GM21526 (cell line): Measurements from ENCODE around the gene CACNG7.
"Not testable (repeated sequence)": the region's sequence is repeated elsewhere in the genome, so short reads cannot be mapped to it uniquely, and the experiment has no call there.

Experiments used
- ATAC-seq: cut with Tn5 transposase; IDR thresholded peaks from one replicate; pipeline ENCODE4 v1.9.1; 2021; ENCODE audit warnings: moderate library complexity; ENCODE audit not compliant: unreplicated experiment, low FRiP score

The CACNG7 gene

GRCh38 chr19:53947624-53948023 is 38.5 kb downstream of the CACNG7 start:
- no peak for ATAC-seq

GRCh38 chr19:53948611-53949010 is 39.5 kb downstream of the CACNG7 start:
- not testable (repeated sequence) for ATAC-seq

DNA sequence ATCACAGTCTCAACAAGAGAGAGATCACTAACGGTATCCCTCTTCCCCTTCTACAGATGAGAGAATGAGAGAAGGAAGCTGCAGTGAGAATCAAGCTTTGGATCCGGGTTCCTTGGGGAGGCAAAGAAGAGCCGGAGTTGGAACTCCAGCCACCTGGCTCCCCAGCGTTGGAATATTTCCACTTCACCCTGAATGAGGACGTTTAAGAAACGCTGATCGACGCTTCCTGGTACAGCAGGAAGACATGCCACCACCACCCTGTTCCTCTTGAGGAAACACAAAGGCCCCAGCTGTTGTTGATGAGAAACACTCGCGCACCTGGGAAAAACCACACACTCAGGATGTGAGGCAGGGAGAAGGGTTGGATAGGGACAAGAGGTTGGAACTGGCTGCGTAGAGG is 42.4 kb downstream of the CACNG7 start:
- no peak for ATAC-seq

- ATAC-seq: no peak
Measured at GRCh38 chr19:53951947-53952346, 42.9 kb downstream of the CACNG7 start.

GRCh38 chr19:53953383-53953782 is 44.3 kb downstream of the CACNG7 start:
- ATAC-seq: no peak

DNA sequence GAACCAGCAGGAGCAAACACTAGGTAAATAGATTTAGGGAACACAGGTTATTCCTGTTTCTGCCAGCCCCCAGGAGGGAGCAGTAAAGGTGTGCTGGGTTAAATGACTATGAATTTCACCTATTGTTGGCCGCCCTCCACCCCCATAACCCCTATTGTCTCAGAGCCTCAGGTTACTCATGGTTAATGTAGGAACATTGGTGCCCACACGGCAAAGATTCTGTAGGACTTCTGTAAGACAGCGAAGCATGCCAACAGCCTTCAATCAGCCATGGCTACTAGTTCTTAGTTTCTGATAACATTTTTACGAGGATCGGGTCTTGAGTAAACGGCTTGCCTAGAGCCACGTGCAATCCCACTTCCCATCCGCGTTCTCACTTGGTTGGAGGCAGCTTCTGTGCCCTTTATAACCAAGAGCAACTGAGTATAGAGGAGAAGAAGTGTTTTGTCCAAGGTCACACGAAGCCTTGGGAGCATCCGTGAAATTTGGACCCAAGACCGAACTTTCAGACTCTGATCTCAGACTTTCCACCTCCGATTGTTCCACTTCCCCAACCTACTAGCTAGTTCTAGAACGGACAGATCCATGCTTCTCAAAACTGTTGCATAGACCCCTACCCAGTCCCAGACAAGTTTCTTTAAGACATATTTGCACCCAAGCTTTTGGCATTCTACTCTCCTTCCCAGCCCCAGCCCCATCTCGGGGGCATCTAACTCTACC is 48.5 kb downstream of the CACNG7 start:
- no peak for ATAC-seq

GRCh38 chr19:53958168-53958571 is 49.1 kb downstream of the CACNG7 start:
- no peak for ATAC-seq

DNA sequence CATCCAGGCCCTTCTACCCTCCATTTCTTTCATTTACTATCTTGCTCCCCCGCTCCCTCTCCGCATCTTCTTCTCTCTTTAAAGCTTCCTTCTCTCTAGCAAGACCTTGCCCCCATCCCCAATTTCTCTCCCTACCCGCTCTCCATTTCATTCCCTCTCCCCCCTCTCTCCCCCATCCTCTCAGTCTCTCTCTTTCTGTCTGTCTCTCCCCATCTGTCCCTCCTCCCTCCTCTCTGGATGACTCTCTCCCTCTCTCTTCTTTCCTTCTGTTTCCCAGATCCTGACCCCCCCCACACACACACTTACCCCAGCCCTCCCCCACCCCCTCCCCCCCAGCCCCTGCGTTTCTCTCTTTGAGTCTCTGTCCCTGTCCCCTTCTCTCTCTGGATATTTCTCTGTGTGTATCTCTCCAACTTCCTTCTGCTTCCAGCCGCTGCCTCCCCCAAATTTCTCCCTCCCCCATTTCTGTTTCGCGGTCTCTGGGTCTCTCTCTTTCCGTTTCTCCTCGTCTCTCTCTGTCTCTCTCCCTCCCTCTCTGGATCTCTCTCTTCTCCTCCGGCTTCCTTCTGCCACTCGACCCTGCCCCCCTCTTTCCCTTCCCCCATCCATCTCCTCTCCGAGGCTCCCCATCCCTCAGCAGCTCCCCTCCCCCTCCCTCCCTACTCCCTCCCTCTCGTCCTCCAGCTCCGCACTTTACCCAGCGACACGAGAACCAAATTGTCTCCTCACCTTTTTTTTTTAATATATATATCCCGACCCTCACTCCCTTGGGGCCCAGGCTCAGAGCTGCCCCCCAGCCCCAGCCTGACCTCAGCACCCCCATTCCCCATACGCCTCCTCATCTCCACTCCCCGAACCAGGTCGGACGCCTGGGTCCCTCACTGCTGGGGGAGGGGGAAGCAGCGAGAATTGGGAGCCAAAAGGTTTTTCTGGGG is 50.0 kb downstream of the CACNG7 start:
- no peak for ATAC-seq

- ATAC-seq: no peak
Measured at GRCh38 chr19:53960187-53960586, 51.1 kb downstream of the CACNG7 start.

- no peak for ATAC-seq
Measured at GRCh38 chr19:53960886-53961285, 51.8 kb downstream of the CACNG7 start.

DNA sequence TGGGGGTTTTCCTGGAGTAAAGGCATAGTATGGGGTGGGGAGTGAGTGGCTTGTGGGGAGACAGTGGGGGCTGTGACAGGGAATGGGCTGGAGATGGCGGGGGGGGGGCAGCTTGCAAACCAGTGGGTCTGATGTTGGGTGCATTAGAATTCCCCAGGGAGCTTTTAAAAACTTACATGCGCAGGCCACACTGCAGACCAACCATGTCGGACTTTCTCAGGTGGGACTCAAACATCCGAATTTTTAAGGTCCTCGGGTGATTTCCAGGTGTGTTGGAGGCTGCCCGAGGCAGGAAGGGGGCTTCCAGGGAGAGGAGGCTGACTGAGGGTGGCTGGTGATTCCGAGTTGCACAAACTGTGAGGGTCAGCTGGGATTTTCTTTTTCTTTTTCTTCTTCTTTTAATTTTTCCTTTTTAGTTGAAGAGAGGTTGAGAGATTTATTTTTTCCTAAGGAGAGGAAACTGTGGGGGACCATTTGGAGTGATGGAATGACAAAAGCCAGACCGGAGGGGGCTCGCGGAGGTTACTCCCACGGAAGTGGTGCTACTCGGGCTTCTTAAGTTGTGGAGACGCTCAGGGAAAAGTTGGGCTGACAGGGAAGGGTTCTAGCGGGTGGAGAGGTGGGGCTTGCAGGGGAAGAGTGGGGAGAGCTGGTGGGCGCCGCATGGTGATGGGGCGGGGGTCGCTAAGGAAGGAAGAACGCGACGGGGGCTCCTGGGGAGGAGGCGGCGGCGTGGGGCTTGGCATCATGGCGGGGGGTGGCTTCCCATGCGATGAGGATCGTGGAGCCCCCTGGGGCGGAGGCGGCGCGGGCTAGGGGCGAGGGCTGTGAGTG is 52.7 kb downstream of the CACNG7 start:
- ATAC-seq: no peak

DNA sequence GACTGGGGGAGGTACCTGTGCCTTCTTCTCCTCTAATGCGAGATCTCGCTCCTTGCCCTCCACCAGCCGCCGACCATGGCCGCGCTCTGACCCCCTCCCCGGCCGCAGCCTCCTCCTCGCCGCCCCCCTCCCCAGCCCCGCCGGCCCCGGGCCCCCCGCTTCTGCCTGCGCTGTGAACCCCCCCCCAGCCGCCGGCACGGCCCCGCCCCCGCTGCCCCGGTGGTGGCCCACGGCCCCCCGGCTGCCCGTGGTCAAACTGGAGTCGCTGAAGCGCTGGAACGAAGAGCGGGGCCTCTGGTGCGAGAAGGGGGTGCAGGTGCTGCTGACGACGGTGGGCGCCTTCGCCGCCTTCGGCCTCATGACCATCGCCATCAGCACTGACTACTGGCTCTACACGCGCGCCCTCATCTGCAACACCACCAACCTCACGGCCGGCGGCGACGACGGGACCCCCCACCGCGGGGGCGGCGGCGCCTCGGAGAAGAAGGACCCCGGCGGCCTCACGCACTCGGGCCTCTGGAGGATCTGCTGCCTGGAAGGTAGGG is 53.9 kb downstream of the CACNG7 start, which contains the start of gene CACNG8:
Gene CACNG8, plus strand, starts transcription at position 51 of the 545 bp plus-strand sequence.
- ATAC-seq: no peak

DNA sequence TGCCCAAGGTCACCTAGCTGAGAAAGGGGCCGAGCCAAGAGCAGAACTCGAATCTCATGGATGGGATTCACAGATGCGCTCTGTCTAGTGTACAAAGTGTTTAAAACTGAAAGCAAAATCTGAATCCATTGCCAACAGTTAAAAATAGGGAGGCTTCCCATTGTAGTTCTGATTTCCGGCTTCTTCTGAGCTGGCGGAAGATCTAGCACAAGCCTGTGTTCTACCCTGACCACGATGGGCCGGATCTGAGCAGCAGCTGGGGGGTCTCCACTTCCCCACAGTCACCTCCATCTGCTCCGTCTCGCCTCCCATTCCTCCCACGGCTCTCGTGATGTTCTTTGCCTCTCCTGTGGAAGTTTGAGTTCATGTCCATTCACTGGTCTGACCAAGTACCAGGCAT is 56.0 kb downstream of the CACNG7 start:
- no peak for ATAC-seq

- no peak for ATAC-seq
Measured at GRCh38 chr19:53966931-53967330, 57.9 kb downstream of the CACNG7 start.

DNA sequence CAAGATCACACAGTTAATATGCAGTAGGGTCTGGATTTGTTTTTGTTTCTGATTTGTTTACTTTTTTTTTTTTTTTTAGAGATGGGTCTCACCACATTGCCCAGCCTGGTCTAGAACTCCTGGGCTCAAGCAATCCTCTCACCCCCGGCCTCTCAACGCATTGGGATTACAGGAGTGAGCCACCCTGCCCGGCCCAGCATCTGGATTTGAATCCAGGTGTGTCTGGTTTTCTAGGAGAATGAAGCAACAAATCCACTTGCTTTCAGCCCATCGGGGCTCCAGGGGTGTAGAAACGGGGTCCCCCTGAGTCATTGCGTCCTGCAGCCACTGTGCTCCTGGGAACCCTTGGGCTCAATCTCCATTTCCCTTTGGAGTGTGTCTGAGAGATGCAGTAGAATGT is 60.3 kb downstream of the CACNG7 start:
- no peak for ATAC-seq

- ATAC-seq: no peak
Measured at GRCh38 chr19:53971673-53972072, 62.6 kb downstream of the CACNG7 start.

- ATAC-seq: no peak
Measured at GRCh38 chr19:53977429-53977990, 68.4 kb downstream of the CACNG7 start.

GRCh38 chr19:53977991-53978731 is 69.1 kb downstream of the CACNG7 start:
- no peak for ATAC-seq

DNA sequence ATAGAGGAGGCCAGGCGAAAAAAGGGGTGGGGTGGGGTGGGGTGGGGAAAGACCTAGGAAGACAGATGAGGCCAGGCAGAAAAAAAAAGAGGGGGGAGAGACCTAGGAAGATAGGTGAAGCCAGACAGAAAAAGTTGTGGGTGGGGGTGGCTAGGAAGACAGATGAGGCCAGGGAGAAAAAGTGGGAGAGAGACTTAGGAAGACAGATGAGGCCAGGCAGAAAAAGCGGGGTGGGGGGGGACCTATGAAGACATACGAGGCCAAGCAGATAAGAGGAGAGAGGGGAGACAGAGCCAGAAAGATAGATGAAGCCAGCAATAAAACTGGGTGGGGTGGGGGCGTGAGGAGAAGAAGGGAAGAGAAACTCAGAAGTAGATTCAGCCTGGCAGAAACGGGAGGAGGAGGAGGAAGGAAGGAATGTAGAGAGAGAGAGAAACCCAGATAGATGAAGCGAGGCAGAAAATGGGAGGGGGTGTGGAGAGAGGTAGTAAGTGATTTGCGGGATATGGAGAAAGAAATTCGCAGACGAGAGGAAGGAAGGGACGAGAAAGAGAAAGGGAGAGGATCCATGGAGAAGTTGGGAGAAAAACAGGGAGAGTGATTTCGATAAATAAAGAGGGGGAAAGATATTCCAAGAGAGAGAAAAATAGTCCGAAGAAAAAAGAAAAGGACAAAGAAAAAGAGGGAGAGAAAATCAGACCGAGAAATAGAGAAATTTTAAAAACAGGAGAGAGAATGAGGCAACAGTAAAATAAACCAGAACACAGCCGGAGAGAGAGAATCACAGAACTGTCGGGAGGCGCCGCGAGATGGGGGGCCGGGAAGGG is 70.1 kb downstream of the CACNG7 start:
- no peak for ATAC-seq
